Left hindlimb (tissue), 1 donor: ENCODE measurements around the gene PDLIM1.
A peak's percentile ranks its signal among the peaks of the same experiment; 100 is the strongest.
"Not testable (repeated sequence)": the region's sequence is repeated elsewhere in the genome, so short reads cannot be mapped to it uniquely, and the experiment has no call there.

ENCODE experiments used
- DNase-seq: peaks from one replicate; pipeline ENCODE4 v3.0.0-alpha.2; 2018

PDLIM1 gene

GRCh38 chr10:95237376-95238170 is 53.2 kb downstream of the PDLIM1 start:
- no peak for DNase-seq

- no peak for DNase-seq
Measured at GRCh38 chr10:95236068-95236903, 54.5 kb downstream of the PDLIM1 start.

GRCh38 chr10:95235676-95236067 is 55.1 kb downstream of the PDLIM1 start:
- DNase-seq: no peak

- no peak for DNase-seq
Measured at GRCh38 chr10:95234951-95235350, 55.9 kb downstream of the PDLIM1 start.

GRCh38 chr10:95233377-95234034 is 57.3 kb downstream of the PDLIM1 start:
- DNase-seq: no peak

- DNase-seq: peak; percentile 52
Measured at GRCh38 chr10:95230677-95231586, 59.9 kb downstream of the PDLIM1 start.

GRCh38 chr10:95229724-95230627 is 60.8 kb downstream of the PDLIM1 start:
- no peak for DNase-seq

- DNase-seq: not testable (repeated sequence)
Measured at GRCh38 chr10:95228934-95229723, 61.7 kb downstream of the PDLIM1 start.

GRCh38 chr10:95225136-95225535 is 65.7 kb downstream of the PDLIM1 start:
- DNase-seq: no peak

- no peak for DNase-seq
Measured at GRCh38 chr10:95221124-95221523, 69.7 kb downstream of the PDLIM1 start.

- DNase-seq: no peak
Measured at GRCh38 chr10:95220539-95220938, 70.3 kb downstream of the PDLIM1 start.

GRCh38 chr10:95217476-95217875 is 73.3 kb downstream of the PDLIM1 start:
- DNase-seq: no peak

- DNase-seq: no peak
Measured at GRCh38 chr10:95214793-95215192, 76.0 kb downstream of the PDLIM1 start.

GRCh38 chr10:95214369-95214768 is 76.4 kb downstream of the PDLIM1 start:
- no peak for DNase-seq

GRCh38 chr10:95211606-95212279 is 79.1 kb downstream of the PDLIM1 start:
- no peak for DNase-seq

- DNase-seq: no peak
Measured at GRCh38 chr10:95209509-95210127, 81.2 kb downstream of the PDLIM1 start.

GRCh38 chr10:95208702-95209391 is 82.0 kb downstream of the PDLIM1 start:
- no peak for DNase-seq

- not testable (repeated sequence) for DNase-seq
Measured at GRCh38 chr10:95202865-95203264, 87.9 kb downstream of the PDLIM1 start.

GRCh38 chr10:95201736-95202135 is 89.1 kb downstream of the PDLIM1 start:
- no peak for DNase-seq
